Mucosa of descending colon (tissue), 3 donors: ENCODE results near the gene TAOK3. TPM values are rescaled to one million over a fixed set of nuclear protein-coding genes. Genes with fewer than 3 reads are reported as not detected.
"Not testable (repeated sequence)": the region's sequence is repeated elsewhere in the genome, so short reads cannot be mapped to it uniquely, and the experiment has no call there.

Source experiments
- ATAC-seq: fragments of 200-7000 bp; cut with Tn5 transposase; one replicate; pipeline ENCODE4 v1.9.1; 2020; ENCODE audit warnings: mild to moderate bottlenecking, moderate library complexity
- DNase-seq, 3 donors: peaks; one replicate each; pipeline ENCODE4 v3.0.0-alpha.2; 2020
- H3K36me3 ChIP-seq: fragments of 200-600 bp; one replicate; pipeline ENCODE4 v1.8.0; 2021; ENCODE audit warnings: low read depth, mild to moderate bottlenecking
- H3K4me1 ChIP-seq: fragments of 200-600 bp; one replicate; pipeline ENCODE4 v1.8.0; 2021; ENCODE audit warnings: low read depth, mild to moderate bottlenecking
- H3K4me3 ChIP-seq: fragments of 200-600 bp; one replicate; pipeline ENCODE4 v1.8.0; 2021; ENCODE audit warnings: mild to moderate bottlenecking
- H3K9me3 ChIP-seq: fragments of 200-600 bp; one replicate; pipeline ENCODE4 v1.8.0; 2021; ENCODE audit warnings: mild to moderate bottlenecking
- CTCF ChIP-seq: fragments of 200-600 bp; IDR thresholded peaks from one replicate; pipeline ENCODE4 v1.8.0; 2022; ENCODE audit warnings: antibody characterized with exemption, mild to moderate bottlenecking
- intact Hi-C, 2 donors: fragments of 100-400 bp; cut with DNase I in 1 of 2; cut with micrococcal nuclease in 1 of 2; formaldehyde crosslinking; loops; one replicate each; pipeline versions ENCODE4 v1.11.0 to v1.11.1; 2022; cut with DNase I, micrococcal nuclease
- total RNA-seq, 3 donors: library from RNA; stranded (reverse); fragmentation: NEBNext Ultra II Directional in 2 of 3; extraction: Animal tissue kit (Norgen Biotek cat#: 25700) in 2 of 3; gene quantifications; one replicate each; pipeline versions ENCODE4 v1.2.1 to v1.2.4, GENCODE V29; 2021 to 2023
- donor health status: DM: no; HTN: no; CAD: no; lungs with moderate emphysema.
- donor health status: DM: no; HTN: no; CAD: no.
- donor health status: DM: no; HTN: yes; CAD: no.

Gene TAOK3
- total RNA-seq, 3 donors from 2014 or later: 49.5 to 72.3 (median 52.8) TPM

- ATAC-seq: no peak
- TF ChIP-seq CTCF: no peak
- no peak for DNase-seq
- H3K4me3 ChIP-seq: no peak overlapping the region
- no peaks in the 10 kb centered on the region for H3K4me1 ChIP-seq
- H3K9me3 ChIP-seq: no peaks in the 10 kb centered on the region
- no peaks in the 10 kb centered on the region for H3K36me3 ChIP-seq
- intact Hi-C loops: no loop called here
Measured at GRCh38 chr12:118288174-118288573, 84.5 kb downstream of the TAOK3 start.

GRCh38 chr12:118287728-118288127 lies 85.0 kb downstream of the TAOK3 start:
- no peak overlapping the region for H3K4me3 ChIP-seq
- H3K9me3 ChIP-seq: no peaks in the 10 kb centered on the region
- no peak for ATAC-seq
- no peaks in the 10 kb centered on the region for H3K4me1 ChIP-seq
- DNase-seq: no peak
- no peak for TF ChIP-seq CTCF
- no peaks in the 10 kb centered on the region for H3K36me3 ChIP-seq
- intact Hi-C loops: no loop called here

- no peak for DNase-seq
- no peaks in the 10 kb centered on the region for H3K4me1 ChIP-seq
- no peak for TF ChIP-seq CTCF
- intact Hi-C loops: no loop called here
- no peak for ATAC-seq
- H3K9me3 ChIP-seq: no peaks in the 10 kb centered on the region
- H3K36me3 ChIP-seq: no peaks in the 10 kb centered on the region
- no peak overlapping the region for H3K4me3 ChIP-seq
Measured at GRCh38 chr12:118282767-118283166, 89.9 kb downstream of the TAOK3 start.

- H3K4me1 ChIP-seq, H3K4me3 ChIP-seq, intact Hi-C loops, ATAC-seq, DNase-seq, H3K9me3 ChIP-seq, H3K36me3 ChIP-seq: not testable (repeated sequence)
Measured at GRCh38 chr12:118278288-118278687, 94.4 kb downstream of the TAOK3 start.

- Histone ChIP-seq H3K9me3 (no peaks in the 10 kb centered on the region), H3K4me1 (no peaks in the 10 kb centered on the region), H3K4me3 (no peak overlapping the region), H3K36me3 (no peaks in the 10 kb centered on the region)
- ATAC-seq (no peak), DNase-seq (no peak)
- intact Hi-C loops: no loop called here
- no peak for TF ChIP-seq CTCF
Measured at GRCh38 chr12:118274066-118274465, 98.6 kb downstream of the TAOK3 start.

- no peaks in the 10 kb centered on the region for H3K36me3 ChIP-seq
- intact Hi-C loops: no loop called here
- ATAC-seq (no peak), DNase-seq (no peak)
- no peak for TF ChIP-seq CTCF
- H3K4me3 ChIP-seq: no peak overlapping the region
- no peaks in the 10 kb centered on the region for H3K9me3 ChIP-seq
- H3K4me1 ChIP-seq: no peaks in the 10 kb centered on the region
Measured at GRCh38 chr12:118271770-118272417, 100.8 kb downstream of the TAOK3 start.
